Activated T-cell treated with anti-CD3 and anti-CD28 coated beads for 1 hour (primary cell): ENCODE data around the gene PEX13.
"Not testable (repeated sequence)": the region's sequence is repeated elsewhere in the genome, so short reads cannot be mapped to it uniquely, and the experiment has no call there.

Experiments used
- DNase-seq: peaks from one replicate; pipeline ENCODE4 v3.0.0-alpha.2; 2020; ENCODE audit warnings: low read depth

PEX13 gene, protein sequence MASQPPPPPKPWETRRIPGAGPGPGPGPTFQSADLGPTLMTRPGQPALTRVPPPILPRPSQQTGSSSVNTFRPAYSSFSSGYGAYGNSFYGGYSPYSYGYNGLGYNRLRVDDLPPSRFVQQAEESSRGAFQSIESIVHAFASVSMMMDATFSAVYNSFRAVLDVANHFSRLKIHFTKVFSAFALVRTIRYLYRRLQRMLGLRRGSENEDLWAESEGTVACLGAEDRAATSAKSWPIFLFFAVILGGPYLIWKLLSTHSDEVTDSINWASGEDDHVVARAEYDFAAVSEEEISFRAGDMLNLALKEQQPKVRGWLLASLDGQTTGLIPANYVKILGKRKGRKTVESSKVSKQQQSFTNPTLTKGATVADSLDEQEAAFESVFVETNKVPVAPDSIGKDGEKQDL

DNA sequence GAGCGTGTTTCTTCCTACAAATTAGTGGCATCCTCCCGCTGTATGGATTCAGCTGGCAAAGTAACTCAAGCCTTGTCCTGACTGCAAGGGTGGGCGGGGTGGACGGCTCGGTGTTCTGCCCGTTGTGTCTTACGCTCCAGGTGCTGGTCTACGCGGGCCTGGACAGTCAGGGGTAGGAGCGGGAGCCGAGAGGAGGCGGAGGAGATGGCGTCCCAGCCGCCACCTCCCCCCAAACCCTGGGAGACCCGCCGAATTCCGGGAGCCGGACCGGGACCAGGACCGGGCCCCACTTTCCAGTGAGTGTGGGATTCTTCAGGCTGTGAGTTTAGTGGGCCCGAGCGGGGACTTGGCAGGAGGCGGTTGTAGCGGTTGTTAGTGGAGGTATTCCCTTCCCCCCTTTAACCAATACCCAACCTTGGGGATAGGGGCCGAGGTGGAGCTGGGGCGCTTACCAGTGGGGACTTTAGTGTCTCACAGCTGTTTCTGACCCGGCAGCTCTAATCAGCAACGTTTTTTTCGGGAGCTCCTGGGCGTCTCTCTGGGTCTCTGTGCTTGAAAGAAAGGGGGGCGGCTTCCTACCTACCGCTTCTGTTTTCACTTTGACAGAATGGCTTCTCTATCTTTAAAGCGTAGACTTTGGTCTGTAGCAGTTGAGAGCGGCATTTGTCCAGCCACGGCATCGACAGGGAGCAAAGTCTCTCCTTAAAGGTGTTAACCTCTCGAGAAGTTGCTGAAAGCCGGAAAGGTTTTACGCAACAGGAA, at the start of gene PEX13, which contains the start of gene PUS10:
Gene PEX13 (plus strand): TSS at position 165 of the 762 bp plus-strand sequence. CDS start 40 bp downstream, at position 205.
Gene PUS10 (minus strand): TSS at position 700 of the 762 bp plus-strand sequence. CDS start 6,365 bp downstream, outside the sequence.
- peak; percentile 41 for DNase-seq

- no peak for DNase-seq
These were observed 44.4 kb upstream of the PEX13 start for GRCh38 chr2:60972889-60973656.

GRCh38 chr2:60973705-60974104, 43.8 kb upstream of the PEX13 start:
- DNase-seq: no peak

DNA sequence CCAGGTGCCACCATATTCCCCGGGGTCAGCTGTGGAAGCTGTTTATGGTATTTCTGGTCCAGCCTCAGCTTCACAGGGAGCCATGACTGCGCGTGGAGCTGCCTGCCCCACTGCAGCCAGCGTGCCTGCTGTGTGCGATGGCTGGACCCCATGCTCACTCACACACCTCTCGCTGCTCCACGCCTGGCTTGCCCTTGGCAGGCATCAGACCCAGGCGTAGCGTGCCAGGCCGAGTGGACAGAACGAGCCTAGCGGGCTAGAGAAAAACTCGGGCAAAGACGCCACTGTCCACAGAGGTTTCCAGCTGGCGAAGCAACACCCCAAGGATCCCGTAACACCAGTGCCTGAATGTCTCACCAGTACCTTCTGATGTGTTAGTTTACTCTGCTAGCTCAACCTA, 42.9 kb upstream of the PEX13 start:
- DNase-seq: no peak

DNA sequence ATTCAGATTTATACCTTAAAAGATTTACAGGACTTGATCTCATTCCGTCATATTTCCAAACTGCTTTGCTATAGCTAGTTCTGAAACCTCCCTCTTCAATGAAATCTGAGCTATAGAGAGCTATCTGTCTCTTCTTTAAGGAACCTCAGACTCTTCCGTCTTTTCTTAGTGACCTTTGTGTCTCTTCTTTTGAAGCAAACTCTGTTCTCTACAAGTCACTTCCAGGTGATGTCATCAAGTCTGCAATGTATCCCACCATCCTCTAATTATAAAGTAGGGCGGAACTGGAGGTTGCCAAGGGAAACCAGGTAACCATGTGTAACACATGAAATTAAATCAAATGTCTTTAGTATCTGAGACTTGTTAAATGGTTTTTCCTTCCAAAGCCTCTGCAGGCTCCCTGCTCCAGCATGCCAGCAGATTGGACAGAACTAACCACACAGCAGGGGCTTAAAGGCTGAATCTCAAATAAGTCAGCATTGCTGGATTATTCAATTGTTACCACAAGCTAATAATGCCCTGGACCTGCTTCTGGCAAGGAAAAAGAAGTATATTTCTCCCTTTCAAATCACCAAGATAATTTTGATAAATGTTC, 41.2 kb upstream of the PEX13 start:
- DNase-seq: no peak

DNA sequence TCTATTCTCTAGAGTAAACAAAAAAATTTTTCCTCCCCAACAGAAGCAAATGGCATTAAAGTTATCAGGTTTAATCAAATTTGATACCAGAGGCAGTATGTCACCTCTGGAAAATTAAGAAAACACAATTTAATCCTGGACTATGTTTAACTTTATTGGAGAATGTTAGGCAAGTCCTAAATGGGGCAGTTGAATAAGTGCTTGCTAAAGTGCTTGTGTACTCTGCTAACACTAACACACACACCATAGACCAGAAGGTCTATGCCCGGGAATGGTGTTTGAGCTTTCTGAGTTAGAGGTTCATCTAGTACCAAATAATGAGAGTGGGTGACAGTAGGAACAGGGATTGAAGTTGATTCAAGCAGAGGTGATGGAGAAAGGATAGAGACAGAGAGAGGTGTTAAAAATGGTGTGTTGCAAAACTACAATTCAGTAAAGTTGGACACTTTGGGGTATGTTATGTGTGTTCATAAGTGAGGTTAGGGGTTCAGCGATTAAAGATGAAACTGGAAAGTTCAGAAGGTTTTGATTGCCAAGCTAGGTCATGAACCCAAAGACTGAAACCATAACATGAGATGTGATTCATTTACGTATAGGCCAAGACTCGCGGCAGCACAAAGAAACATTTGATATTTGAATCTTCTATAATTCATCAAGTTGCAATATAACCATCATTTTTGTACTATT, 40.5 kb upstream of the PEX13 start:
- no peak for DNase-seq

GRCh38 chr2:60977562-60977895, 40.0 kb upstream of the PEX13 start:
- no peak for DNase-seq

- DNase-seq: no peak
These were observed 38.3 kb upstream of the PEX13 start for GRCh38 chr2:60979231-60979630.

GRCh38 chr2:60980071-60980815, 37.3 kb upstream of the PEX13 start:
- DNase-seq: no peak

GRCh38 chr2:60982066-60982465, 35.5 kb upstream of the PEX13 start:
- DNase-seq: not testable (repeated sequence)

- no peak for DNase-seq
These were observed 32.8 kb upstream of the PEX13 start for GRCh38 chr2:60984720-60985119.

GRCh38 chr2:60987041-60987440, 30.5 kb upstream of the PEX13 start:
- DNase-seq: no peak

DNA sequence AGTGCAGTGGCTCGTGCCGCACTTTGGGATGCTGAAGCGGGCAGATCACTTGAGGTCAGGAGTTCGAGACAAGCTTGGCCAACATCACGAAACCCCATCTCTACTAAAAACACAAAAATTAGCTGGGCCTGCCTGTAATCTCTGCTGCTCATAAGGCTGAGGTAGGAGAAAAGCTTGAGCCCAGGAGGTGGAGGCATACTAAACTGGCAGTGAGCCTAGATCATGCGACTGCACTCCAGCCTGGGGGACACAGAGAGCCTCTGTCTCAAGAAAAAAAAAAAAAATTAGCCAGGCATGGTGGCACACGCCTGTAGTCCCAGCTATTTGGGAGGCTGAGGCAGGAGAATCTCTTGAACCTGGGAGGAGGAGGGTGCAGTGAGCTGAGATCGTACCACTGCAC, 29.9 kb upstream of the PEX13 start:
- not testable (repeated sequence) for DNase-seq

DNA sequence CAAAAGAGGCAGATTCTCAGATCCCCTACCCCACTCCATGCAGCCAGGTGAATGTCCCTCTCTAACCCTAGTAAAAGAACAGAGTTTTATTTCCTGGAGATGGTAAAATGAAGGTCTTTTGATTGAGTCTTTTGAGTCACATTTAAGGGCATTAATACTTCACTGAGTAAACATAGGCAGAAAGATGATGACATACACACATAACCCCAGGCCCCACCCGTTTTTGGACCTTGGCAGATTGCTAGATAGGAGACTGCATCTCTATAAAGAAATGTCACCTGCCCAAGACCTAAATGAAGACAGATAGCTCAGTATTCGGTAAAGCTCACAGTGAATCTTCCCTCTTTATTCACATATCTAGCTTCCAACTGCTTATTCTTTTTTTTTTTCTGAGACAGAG, 28.3 kb upstream of the PEX13 start:
- no peak for DNase-seq

GRCh38 chr2:60991644-60992043, 25.9 kb upstream of the PEX13 start:
- no peak for DNase-seq

DNA sequence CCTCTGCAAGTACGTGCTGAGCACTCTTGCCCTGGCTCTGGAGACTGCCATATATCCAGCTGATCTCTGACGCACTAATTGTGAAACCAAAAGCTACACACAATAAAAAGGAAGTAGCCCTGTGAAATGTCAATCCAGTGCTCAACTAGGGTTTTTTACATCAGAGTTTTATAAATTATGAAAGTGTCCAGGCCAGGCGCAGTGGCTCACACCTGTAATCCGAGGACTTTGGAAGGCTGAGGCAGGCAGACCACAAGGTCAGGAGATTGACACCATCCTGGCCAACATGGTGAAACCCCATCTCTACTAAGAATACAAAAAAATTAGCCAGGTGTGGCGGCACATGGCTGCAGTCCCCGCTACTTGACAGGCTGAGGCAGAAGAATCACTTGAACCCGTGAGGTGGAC, 24.5 kb upstream of the PEX13 start:
- DNase-seq: no peak

- no peak for DNase-seq
These were observed 23.4 kb upstream of the PEX13 start for GRCh38 chr2:60994131-60994530.

DNA sequence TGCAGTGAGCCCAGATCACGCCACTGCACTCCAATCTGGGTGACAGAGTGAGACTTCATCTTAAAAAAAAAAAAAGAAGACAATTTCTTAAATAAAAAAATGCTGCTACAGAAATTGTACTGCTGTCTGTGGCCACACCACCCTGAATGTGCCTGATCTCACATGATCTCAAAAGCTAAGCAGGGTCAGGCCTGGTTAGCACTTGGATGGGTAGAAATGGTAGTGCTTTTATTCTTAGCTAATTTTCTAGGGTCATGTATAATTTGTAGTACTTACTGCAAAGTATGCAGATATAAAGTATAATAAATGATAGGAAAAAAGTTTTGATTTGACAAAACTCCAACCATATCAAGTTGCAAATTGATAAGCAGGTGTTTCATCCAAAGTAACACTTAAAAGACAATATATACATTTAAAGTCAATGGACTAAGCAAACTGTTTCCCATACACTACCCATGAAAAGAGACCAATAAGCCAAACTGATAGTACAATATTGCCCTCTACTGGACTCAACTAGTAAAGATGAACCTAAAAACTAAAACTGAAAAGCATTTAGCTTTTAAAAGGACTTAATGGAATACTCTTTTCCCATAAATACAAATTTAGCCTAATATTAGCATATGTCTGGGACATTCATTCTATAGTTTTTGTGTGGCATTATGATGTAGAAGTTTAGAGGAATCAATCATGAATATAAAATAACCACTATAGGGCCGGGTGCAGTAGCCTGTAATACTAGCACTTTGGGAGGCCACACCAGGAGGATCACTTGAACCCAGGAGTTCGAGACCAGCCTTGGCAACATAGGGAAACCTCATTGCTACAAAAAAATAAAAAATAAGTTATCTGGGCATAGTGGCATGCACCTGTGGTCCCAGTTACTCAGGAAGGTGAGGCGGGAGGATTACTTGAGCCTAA, 18.6 kb upstream of the PEX13 start:
- DNase-seq: no peak

DNA sequence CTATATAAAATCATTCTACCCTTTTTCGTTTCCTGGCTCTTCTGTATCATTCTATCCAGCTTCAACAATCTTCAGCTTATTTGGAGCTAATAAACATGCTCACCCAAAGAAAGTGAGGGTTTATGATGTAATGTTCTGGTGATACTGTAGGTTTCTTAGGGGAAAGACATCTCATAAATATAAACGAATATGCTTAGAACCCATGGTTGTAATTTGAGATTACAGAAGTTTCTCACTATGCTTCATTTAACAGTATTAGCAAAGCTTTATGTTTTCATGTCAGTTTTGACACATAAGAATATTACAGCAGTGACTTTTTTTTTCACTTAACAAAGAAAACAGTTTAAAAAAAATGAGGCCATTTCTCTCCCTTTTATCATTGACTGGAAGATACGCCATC, 11.8 kb upstream of the PEX13 start:
- DNase-seq: no peak
